GM12874 (cell line): Measurements from ENCODE around the gene CACNG3.

ENCODE experiments used
- CTCF ChIP-seq: IDR thresholded peaks from 2 replicates; pipeline ENCODE4 v1.5.1; 2011; ENCODE audit warnings: low read depth, mild to moderate bottlenecking, control low read depth, low read length, moderate library complexity; ENCODE audit not compliant: insufficient read depth

Gene CACNG3

GRCh38 chr16:24257958-24258357 is 1.8 kb downstream of the CACNG3 start:
- TF ChIP-seq CTCF = no peak

- TF ChIP-seq CTCF = no peak
These were observed 2.7 kb downstream of the CACNG3 start for GRCh38 chr16:24258791-24259190.

GRCh38 chr16:24262816-24263215 is 6.7 kb downstream of the CACNG3 start:
- TF ChIP-seq CTCF = no peak

- TF ChIP-seq CTCF = no peak
These were observed 14.7 kb downstream of the CACNG3 start for GRCh38 chr16:24270721-24271442.

- no peak for TF ChIP-seq CTCF
These were observed 16.2 kb downstream of the CACNG3 start for GRCh38 chr16:24272379-24272778.

- TF ChIP-seq CTCF = no peak
These were observed 17.5 kb downstream of the CACNG3 start for GRCh38 chr16:24273508-24274182.

GRCh38 chr16:24275413-24275812 is 19.3 kb downstream of the CACNG3 start:
- TF ChIP-seq CTCF = no peak
